ENCODE data around the gene TRABD2A. TPM values are rescaled to one million over a fixed set of nuclear protein-coding genes. Genes with fewer than 3 reads are reported as not detected.

The TRABD2A gene
- total RNA-seq, 5 donors from 2014 or later (not counting 1 experiment from before 2014, with no cell fraction given) = 77.3 to 219 (median 106) TPM

- H3K27me3 Mint-ChIP-seq = no peaks in the 10 kb centered on the region
- POLR2A ChIA-PET = interaction anchor here (0.5 to 0.6 kb wide), 2 partner anchors 53 to 175 kb away, joined by 3 read pairs; no protein-coding TSS in a partner anchor
- peaks cover 33 to 51% (median 43%) of the 10 kb centered on the region in 3 donors for H3K4me1 Mint-ChIP-seq
- Histone ChIP-seq H3K36me3 (ENCODE audit: control insufficient read depth in 2 of 2, extremely low read depth in 1 of 2, insufficient read depth in 1 of 2, low read length in 1 of 2) (peaks cover 0 to 27% of the 10 kb centered on the region in 2 donors), H3K4me1 (ENCODE audit: control insufficient read depth in 1 of 2, extremely low read depth in 1 of 2, insufficient read depth in 2 of 2, low read length in 2 of 2) (peaks cover 50 to 62% of the 10 kb centered on the region in 2 experiments), H3K27ac (ENCODE audit: low read length) (peak overlapping the region; percentile 77), H3K9me3 (peaks cover 2% of the 10 kb centered on the region), H3K27me3 (replicated peaks in 1 of 2; ENCODE audit: control insufficient read depth in 2 of 2, extremely low read depth in 1 of 2, insufficient read depth in 2 of 2, low read length in 1 of 2) (no peaks in the 10 kb centered on the region), H3K4me3 (ENCODE audit: control insufficient read depth in 1 of 2, extremely low read depth in 1 of 2, low read length in 1 of 2) (no peak overlapping the region)
- H3K36me3 Mint-ChIP-seq = peaks cover 33% of the 10 kb centered on the region
- DNase-seq = peak in 1 of 35 experiments; percentile 39
- peaks cover 4 to 18% (median 7%) of the 10 kb centered on the region in 3 donors for H3K9me3 Mint-ChIP-seq
- peak; percentile 44 to 62 (median 49) for ATAC-seq (replicated peaks in 1 of 4)
- H3K27ac Mint-ChIP-seq = no peak overlapping the region
- CTCF ChIA-PET = interaction anchor here in 1 of 2 donors (0.8 to 1.0 kb wide), 2 partner anchors 16 to 51 kb away, joined by 3 to 5 read pairs; no protein-coding TSS in a partner anchor
- peak overlapping the region in 2 of 3 donors; percentile 73 for H3K4me3 Mint-ChIP-seq
- WGBS (ENCODE audit: insufficient coverage) = 60% methylated on average over 5 of the region's 12 CpGs
These were observed 47.3 kb downstream of the TRABD2A start for GRCh38 chr2:84833481-84834150.

- CTCF ChIA-PET = interaction anchor here in 1 of 2 donors (1.0 kb wide), 1 partner anchor 50 kb away, joined by 3 read pairs; no protein-coding TSS in a partner anchor
- H3K4me1 Mint-ChIP-seq = peaks cover 26 to 44% (median 36%) of the 10 kb centered on the region in 3 donors
- ATAC-seq (replicated peaks in 1 of 4) (peak; percentile 55 to 60 (median 58)), DNase-seq (peak in 7 of 35 experiments; percentile 19 to 50 (median 34))
- H3K27ac ChIP-seq (ENCODE audit: low read length) = peak overlapping the region; percentile 77
- H3K36me3 ChIP-seq (ENCODE audit: control insufficient read depth in 2 of 2, extremely low read depth in 1 of 2, insufficient read depth in 1 of 2, low read length in 1 of 2) = peaks cover 0 to 21% of the 10 kb centered on the region in 2 donors
- peak overlapping the region; percentile 23 to 25 for H3K4me3 ChIP-seq (ENCODE audit: control insufficient read depth in 1 of 2, extremely low read depth in 1 of 2, low read length in 1 of 2)
- peaks cover 4 to 18% (median 7%) of the 10 kb centered on the region in 3 donors for H3K9me3 Mint-ChIP-seq
- no CpG with 5 or more reads among the region's 5 CpGs for WGBS (ENCODE audit: insufficient coverage)
- H3K27me3 ChIP-seq (replicated peaks in 1 of 2; ENCODE audit: control insufficient read depth in 2 of 2, extremely low read depth in 1 of 2, insufficient read depth in 2 of 2, low read length in 1 of 2) = no peaks in the 10 kb centered on the region
- H3K27ac Mint-ChIP-seq = no peak overlapping the region
- peaks cover 29% of the 10 kb centered on the region for H3K36me3 Mint-ChIP-seq
- POLR2A ChIA-PET = no interaction called here
- H3K4me1 ChIP-seq (ENCODE audit: control insufficient read depth in 1 of 2, extremely low read depth in 1 of 2, insufficient read depth in 2 of 2, low read length in 2 of 2) = peaks cover 57 to 67% of the 10 kb centered on the region in 2 experiments
- H3K27me3 Mint-ChIP-seq = no peaks in the 10 kb centered on the region
- H3K4me3 Mint-ChIP-seq = peak overlapping the region in 2 of 3 donors; percentile 73
- peaks cover 2% of the 10 kb centered on the region for H3K9me3 ChIP-seq
These were observed 48.0 kb downstream of the TRABD2A start for GRCh38 chr2:84832772-84833461.

GRCh38 chr2:84830758-84831500 lies 50.0 kb downstream of the TRABD2A start:
- no peak overlapping the region for H3K27ac Mint-ChIP-seq
- H3K9me3 Mint-ChIP-seq = peaks cover 0 to 7% (median 2%) of the 10 kb centered on the region in 3 donors
- peaks cover 0 to 13% of the 10 kb centered on the region in 2 donors for H3K36me3 ChIP-seq (ENCODE audit: control insufficient read depth in 2 of 2, extremely low read depth in 1 of 2, insufficient read depth in 1 of 2, low read length in 1 of 2)
- peaks cover 17% of the 10 kb centered on the region for H3K36me3 Mint-ChIP-seq
- ChIA-PET CTCF (interaction anchor here in 1 of 2 donors (0.6 kb wide), 1 partner anchor 32 kb away, joined by 5 read pairs; no protein-coding TSS in a partner anchor), POLR2A (no interaction called here)
- H3K4me1 ChIP-seq (ENCODE audit: control insufficient read depth in 1 of 2, extremely low read depth in 1 of 2, insufficient read depth in 2 of 2, low read length in 2 of 2) = peaks cover 60 to 71% of the 10 kb centered on the region in 2 experiments
- ATAC-seq (replicated peaks in 1 of 4) (no peak), DNase-seq (no peak)
- no peak overlapping the region for H3K4me3 ChIP-seq (ENCODE audit: control insufficient read depth in 1 of 2, extremely low read depth in 1 of 2, low read length in 1 of 2)
- no peaks in the 10 kb centered on the region for H3K27me3 Mint-ChIP-seq
- peaks cover under 1% of the 10 kb centered on the region for H3K9me3 ChIP-seq
- WGBS (ENCODE audit: insufficient coverage) = 82% methylated on average over 8 of the region's 10 CpGs
- peaks cover 12 to 30% (median 18%) of the 10 kb centered on the region in 3 donors for H3K4me1 Mint-ChIP-seq
- H3K4me3 Mint-ChIP-seq = no peak overlapping the region
- H3K27ac ChIP-seq (ENCODE audit: low read length) = peak overlapping the region; percentile 30
- no peaks in the 10 kb centered on the region for H3K27me3 ChIP-seq (replicated peaks in 1 of 2; ENCODE audit: control insufficient read depth in 2 of 2, extremely low read depth in 1 of 2, insufficient read depth in 2 of 2, low read length in 1 of 2)

- Histone ChIP-seq H3K27ac (ENCODE audit: low read length) (no peak overlapping the region), H3K27me3 (replicated peaks in 1 of 2; ENCODE audit: control insufficient read depth in 2 of 2, extremely low read depth in 1 of 2, insufficient read depth in 2 of 2, low read length in 1 of 2) (no peaks in the 10 kb centered on the region), H3K9me3 (no peaks in the 10 kb centered on the region), H3K4me1 (ENCODE audit: control insufficient read depth in 1 of 2, extremely low read depth in 1 of 2, insufficient read depth in 2 of 2, low read length in 2 of 2) (peaks cover 60 to 70% of the 10 kb centered on the region in 2 experiments), H3K36me3 (ENCODE audit: control insufficient read depth in 2 of 2, extremely low read depth in 1 of 2, insufficient read depth in 1 of 2, low read length in 1 of 2) (peaks cover 0 to 10% of the 10 kb centered on the region in 2 donors), H3K4me3 (ENCODE audit: control insufficient read depth in 1 of 2, extremely low read depth in 1 of 2, low read length in 1 of 2) (no peak overlapping the region)
- ChIA-PET POLR2A (no interaction called here), CTCF (interaction anchor here in 1 of 2 donors (0.6 kb wide), 1 partner anchor 33 kb away, joined by 5 read pairs; no protein-coding TSS in a partner anchor)
- Mint-ChIP-seq H3K27me3 (no peaks in the 10 kb centered on the region), H3K36me3 (peaks cover 14% of the 10 kb centered on the region), H3K4me1 (peaks cover 9 to 25% (median 17%) of the 10 kb centered on the region in 3 donors), H3K4me3 (no peak overlapping the region), H3K27ac (no peak overlapping the region), H3K9me3 (peaks cover 0 to 3% (median 0%) of the 10 kb centered on the region in 3 donors)
- DNase-seq (peak in 1 of 35 experiments; percentile 30), ATAC-seq (replicated peaks in 1 of 4) (no peak)
- 81% methylated on average over 9 of the region's 11 CpGs for WGBS (ENCODE audit: insufficient coverage)
These were observed 50.8 kb downstream of the TRABD2A start for GRCh38 chr2:84830095-84830494.

DNA sequence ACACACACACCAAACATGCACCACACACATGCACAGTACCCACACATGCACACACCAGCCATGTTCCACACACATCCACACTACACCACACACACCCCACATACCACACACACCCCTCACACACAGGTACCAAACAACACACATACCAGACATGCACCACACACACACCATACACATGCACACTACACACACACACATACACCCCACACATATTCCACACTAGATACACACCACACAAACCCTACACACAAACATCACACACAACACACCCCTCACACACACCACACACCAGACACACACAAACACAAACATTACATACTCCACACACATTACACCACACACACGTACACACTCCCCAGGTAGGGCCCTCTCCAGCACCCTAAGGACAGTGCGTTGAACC lies 51.2 kb downstream of the TRABD2A start:
- Histone ChIP-seq H3K4me3 (ENCODE audit: control insufficient read depth in 1 of 2, extremely low read depth in 1 of 2, low read length in 1 of 2) (no peak overlapping the region), H3K4me1 (ENCODE audit: control insufficient read depth in 1 of 2, extremely low read depth in 1 of 2, insufficient read depth in 2 of 2, low read length in 2 of 2) (peaks cover 60 to 70% of the 10 kb centered on the region in 2 experiments), H3K27ac (ENCODE audit: low read length) (no peak overlapping the region), H3K27me3 (replicated peaks in 1 of 2; ENCODE audit: control insufficient read depth in 2 of 2, extremely low read depth in 1 of 2, insufficient read depth in 2 of 2, low read length in 1 of 2) (no peaks in the 10 kb centered on the region), H3K9me3 (no peaks in the 10 kb centered on the region), H3K36me3 (ENCODE audit: control insufficient read depth in 2 of 2, extremely low read depth in 1 of 2, insufficient read depth in 1 of 2, low read length in 1 of 2) (peaks cover 0 to 10% of the 10 kb centered on the region in 2 donors)
- no peak overlapping the region for H3K4me3 Mint-ChIP-seq
- H3K4me1 Mint-ChIP-seq = peaks cover 6 to 23% (median 21%) of the 10 kb centered on the region in 3 donors
- H3K27ac Mint-ChIP-seq = no peak overlapping the region
- DNase-seq = no peak
- H3K36me3 Mint-ChIP-seq = peaks cover 12% of the 10 kb centered on the region
- CTCF ChIA-PET = no interaction called here
- POLR2A ChIA-PET = no interaction called here
- H3K9me3 Mint-ChIP-seq = no peaks in the 10 kb centered on the region
- H3K27me3 Mint-ChIP-seq = no peaks in the 10 kb centered on the region
- no CpG with 5 or more reads among the region's 2 CpGs for WGBS (ENCODE audit: insufficient coverage)
- ATAC-seq (replicated peaks in 1 of 4) = no peak

Measured in T-cell (primary cell).